Lower leg skin (tissue), 4 donors: ENCODE data around the gene LRP1B. TPM values are rescaled to one million over a fixed set of nuclear protein-coding genes. Genes with fewer than 3 reads are reported as not detected.

Experiments used
- DNase-seq, 2 donors: peaks; one replicate each; pipeline ENCODE4 v3.0.0-alpha.2; 2019; ENCODE audit warnings: low spot score in 2 of 2
- H3K4me3 ChIP-seq: fragments of 200-600 bp; sonication (generic); 2 replicates; pipeline ENCODE4 v1.5.1; 2017; ENCODE audit warnings: mild to moderate bottlenecking, low read depth; ENCODE audit not compliant: poor library complexity, severe bottlenecking
- POLR2A ChIP-seq, 2 donors: fragments of 450-650 bp; IDR thresholded peaks; one replicate each; pipeline ENCODE4 v1.6.1; 2016 to 2017; ENCODE audit warnings: antibody characterized with exemption in 2 of 2, mild to moderate bottlenecking in 1 of 2, moderate library complexity in 1 of 2
- WGBS, 2 donors: methylation state at CpG; one replicate each; pipeline ENCODE4 v1.1.5; 2018; 5-methylcytosine and 5-hydroxymethylcytosine counted together
- intact Hi-C: fragments of 100-400 bp; cut with DNase I; formaldehyde crosslinking; loops from one replicate; pipeline ENCODE4 v1.15.0; 2023; ENCODE audit warnings: low total_unique reads
- total RNA-seq, 4 donors: library from RNA; depleted of rRNA; stranded (reverse); fragments of >200 nt; gene quantifications; one replicate each; pipeline ENCODE4 v1.1.0, GENCODE V29; 2016
- TF ChIP-seq, protein P1 (sequence below), 3 donors: fragments of 450-650 bp; IDR thresholded peaks; one replicate each; pipeline ENCODE4 v1.5.1; 2016; ENCODE audit warnings: antibody characterized with exemption in 3 of 3, mild to moderate bottlenecking in 3 of 3, moderate library complexity in 2 of 3

The LRP1B gene
- total RNA-seq, 4 donors from 2014 or later, result 0.80 to 1.6 (median 1.0) TPM

- TF ChIP-seq, protein P1, sequence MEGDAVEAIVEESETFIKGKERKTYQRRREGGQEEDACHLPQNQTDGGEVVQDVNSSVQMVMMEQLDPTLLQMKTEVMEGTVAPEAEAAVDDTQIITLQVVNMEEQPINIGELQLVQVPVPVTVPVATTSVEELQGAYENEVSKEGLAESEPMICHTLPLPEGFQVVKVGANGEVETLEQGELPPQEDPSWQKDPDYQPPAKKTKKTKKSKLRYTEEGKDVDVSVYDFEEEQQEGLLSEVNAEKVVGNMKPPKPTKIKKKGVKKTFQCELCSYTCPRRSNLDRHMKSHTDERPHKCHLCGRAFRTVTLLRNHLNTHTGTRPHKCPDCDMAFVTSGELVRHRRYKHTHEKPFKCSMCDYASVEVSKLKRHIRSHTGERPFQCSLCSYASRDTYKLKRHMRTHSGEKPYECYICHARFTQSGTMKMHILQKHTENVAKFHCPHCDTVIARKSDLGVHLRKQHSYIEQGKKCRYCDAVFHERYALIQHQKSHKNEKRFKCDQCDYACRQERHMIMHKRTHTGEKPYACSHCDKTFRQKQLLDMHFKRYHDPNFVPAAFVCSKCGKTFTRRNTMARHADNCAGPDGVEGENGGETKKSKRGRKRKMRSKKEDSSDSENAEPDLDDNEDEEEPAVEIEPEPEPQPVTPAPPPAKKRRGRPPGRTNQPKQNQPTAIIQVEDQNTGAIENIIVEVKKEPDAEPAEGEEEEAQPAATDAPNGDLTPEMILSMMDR (IDR thresholded peaks at IDR 0.05), result no peak
- no peak for TF ChIP-seq POLR2A (IDR thresholded peaks at IDR 0.05)
- intact Hi-C loops, result no loop called here
- 65 to 71% methylated on average over 1 of the region's 1 CpG for WGBS, 2 donors
- no peak for DNase-seq
- H3K4me3 ChIP-seq, result no peak overlapping the region
These were observed 692.3 kb downstream of the LRP1B start for GRCh38 chr2:141438536-141438935.

DNA sequence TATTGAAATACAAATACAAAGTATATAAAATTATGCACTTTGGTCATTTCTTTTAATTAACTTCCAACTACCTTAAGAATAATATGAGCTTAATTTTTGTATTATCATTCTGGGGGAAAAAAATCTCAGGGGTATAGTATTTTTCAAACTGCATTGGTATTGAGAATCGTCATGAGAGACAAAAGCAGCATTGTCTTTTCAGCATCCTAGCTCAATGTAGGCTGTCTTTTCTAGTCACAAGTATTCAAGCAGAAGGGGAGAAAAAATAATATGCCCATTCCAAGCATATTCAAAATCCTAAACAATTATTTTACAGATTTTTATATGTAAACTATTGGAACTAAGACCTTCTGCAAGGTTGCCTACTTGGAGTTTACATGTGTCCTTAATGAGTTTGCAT is 693.3 kb downstream of the LRP1B start:
- no peak for DNase-seq
- H3K4me3 ChIP-seq, result no peak overlapping the region
- TF ChIP-seq POLR2A (IDR thresholded peaks at IDR 0.05), result no peak
- TF ChIP-seq, protein P1 (IDR thresholded peaks at IDR 0.05), result no peak
- WGBS, 2 donors, result 80 to 81% methylated on average over 1 of the region's 1 CpG
- intact Hi-C loops, result no loop called here

DNA sequence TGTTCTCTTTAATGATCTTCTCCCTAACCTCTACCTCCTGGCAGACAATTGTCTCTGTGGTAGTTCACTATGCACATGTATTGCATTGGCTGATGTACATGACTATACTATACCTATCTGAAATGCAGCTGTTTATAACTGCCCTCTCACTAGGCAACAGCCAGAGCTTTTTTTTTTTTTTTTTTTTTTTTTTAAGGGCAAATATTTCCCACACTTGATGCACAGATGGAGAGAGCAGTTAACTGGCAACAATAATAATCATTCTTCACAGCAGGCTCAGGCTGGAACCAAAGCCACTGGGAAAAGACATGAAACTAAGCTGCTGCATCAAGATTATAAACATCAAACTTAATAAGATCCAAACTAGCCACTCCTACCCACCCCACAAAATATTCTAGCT is 707.7 kb downstream of the LRP1B start:
- intact Hi-C loops, result no loop called here
- TF ChIP-seq, protein P1 (IDR thresholded peaks at IDR 0.05), result no peak
- TF ChIP-seq POLR2A (IDR thresholded peaks at IDR 0.05), result no peak
- no peak overlapping the region for H3K4me3 ChIP-seq
- no peak for DNase-seq

GRCh38 chr2:141417246-141417797 is 713.5 kb downstream of the LRP1B start:
- H3K4me3 ChIP-seq, result no peak overlapping the region
- intact Hi-C loops, result no loop called here
- no peak for DNase-seq
- 90 to 97% methylated on average over 1 of the region's 1 CpG for WGBS, 2 donors
- TF ChIP-seq, protein P1 (IDR thresholded peaks at IDR 0.05), result no peak
- no peak for TF ChIP-seq POLR2A (IDR thresholded peaks at IDR 0.05)

GRCh38 chr2:141411419-141411818 is 719.4 kb downstream of the LRP1B start:
- H3K4me3 ChIP-seq, result no peak overlapping the region
- no peak for TF ChIP-seq POLR2A (IDR thresholded peaks at IDR 0.05)
- TF ChIP-seq, protein P1 (IDR thresholded peaks at IDR 0.05), result no peak
- DNase-seq, result no peak
- 65 to 73% methylated on average over 2 of the region's 2 CpGs for WGBS, 2 donors
- intact Hi-C loops, result no loop called here

DNA sequence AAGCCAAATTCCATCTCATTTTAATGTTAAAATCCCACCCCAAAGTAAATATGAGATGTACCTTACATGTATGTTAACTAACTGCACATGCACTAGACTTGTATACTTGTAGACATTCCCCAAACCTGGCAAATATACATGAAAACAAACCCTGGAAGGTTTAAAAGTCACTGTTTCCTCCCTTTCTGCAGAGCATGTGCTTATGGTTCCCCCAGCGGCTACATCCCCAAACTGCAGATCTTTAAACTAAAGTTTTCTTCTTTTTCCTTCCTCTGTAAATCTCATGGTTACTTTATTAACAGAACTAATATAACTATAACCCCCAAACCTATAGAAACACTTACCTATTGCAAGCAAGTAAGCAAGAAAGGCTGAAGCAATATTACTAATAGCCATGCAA is 731.5 kb downstream of the LRP1B start:
- WGBS, 2 donors, result 62 to 87% methylated on average over 1 of the region's 1 CpG
- DNase-seq, result no peak
- H3K4me3 ChIP-seq, result no peak overlapping the region
- intact Hi-C loops, result no loop called here
- no peak for TF ChIP-seq POLR2A (IDR thresholded peaks at IDR 0.05)
- TF ChIP-seq, protein P1 (IDR thresholded peaks at IDR 0.05), result no peak
